MV-4-11 (cell line): ENCODE measurements around the gene MCRIP1.

Experiments
- DNase-seq: peaks from one replicate; lab custom pipeline; 2025; lab: John Stamatoyannopoulos, UW

MCRIP1 gene

DNA sequence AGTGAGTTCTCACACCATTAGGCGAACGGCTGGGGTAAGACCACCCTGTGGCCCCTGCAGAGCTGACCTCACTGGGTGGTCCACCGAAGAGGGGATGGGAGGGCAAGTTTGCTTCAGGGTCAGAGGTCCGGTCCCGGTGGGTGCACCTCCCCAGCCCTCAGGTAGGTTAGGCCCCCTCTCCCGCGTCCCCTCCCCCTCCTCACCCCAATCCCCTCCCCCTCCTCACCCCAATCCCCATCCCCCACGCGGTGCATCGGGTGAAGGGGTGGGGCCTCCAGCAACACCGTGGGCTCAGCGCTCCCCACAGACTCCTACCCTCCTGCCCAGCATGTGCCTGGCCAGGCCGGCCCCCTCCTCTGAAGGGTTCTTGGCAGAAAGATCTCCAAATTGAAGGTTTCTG is 13.4 kb downstream of the MCRIP1 start:
- no peak for DNase-seq

DNA sequence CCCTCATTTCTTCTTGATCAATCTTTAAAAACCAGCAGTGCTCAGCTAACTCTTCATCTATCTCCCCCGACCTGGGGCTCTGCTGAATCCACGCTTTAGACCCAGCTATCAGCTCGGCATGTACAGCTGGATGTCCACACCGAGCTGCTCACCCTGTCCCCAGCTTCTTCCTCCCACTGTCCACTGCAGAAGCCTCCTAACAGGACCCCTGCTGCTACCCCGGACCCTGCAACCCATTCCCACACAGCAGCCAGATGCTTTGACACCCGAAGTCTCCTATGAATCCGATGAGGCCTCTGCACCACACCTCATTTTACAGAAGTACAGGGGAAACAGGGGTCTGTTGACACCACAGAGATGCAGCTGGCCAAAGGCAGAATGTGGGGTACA is 15.3 kb downstream of the MCRIP1 start:
- DNase-seq = no peak

- no peak for DNase-seq
These were observed 17.5 kb downstream of the MCRIP1 start for GRCh38 chr17:81815646-81815986.

- DNase-seq = no peak
These were observed 18.1 kb downstream of the MCRIP1 start for GRCh38 chr17:81814748-81815645.

DNA sequence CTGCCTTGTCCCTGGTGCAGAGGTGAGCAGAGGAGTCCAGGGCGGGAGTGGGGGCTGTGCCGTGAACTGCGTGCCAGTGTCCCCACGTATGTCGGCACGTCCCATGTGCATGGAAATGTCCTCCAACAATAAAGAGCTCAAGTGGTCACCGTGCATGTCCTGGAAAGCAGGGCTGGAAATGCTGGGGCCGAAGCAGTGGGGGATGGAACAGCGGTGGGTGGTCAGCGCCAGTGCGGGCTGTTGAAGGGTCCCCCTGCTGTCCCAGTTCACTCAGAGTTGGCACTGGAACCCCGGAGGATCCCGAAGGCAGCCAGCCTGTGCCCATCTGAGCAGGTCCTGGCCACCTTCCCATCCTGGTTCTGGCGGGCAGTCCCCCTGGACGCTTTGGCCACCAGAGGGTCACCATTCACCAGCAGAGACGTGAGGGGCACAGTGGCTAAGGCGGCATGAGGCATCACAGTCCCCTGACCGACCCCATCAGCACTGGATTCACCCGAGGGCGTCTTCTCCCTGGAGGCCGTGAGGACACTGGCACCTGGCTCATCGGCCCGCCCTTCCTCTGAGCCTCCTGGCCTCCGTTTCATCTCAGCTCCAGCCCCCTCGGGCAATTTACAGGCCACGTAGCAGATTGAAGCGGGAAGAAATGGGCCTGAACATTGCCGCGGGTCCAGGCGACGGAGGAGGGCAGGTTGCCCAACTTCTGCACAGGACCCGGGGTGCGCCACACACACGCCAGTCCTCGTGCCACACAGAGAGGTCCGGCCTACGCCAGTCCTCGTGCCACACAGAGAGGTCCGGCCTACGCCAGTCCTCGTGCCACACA is 19.0 kb downstream of the MCRIP1 start:
- DNase-seq = no peak

DNA sequence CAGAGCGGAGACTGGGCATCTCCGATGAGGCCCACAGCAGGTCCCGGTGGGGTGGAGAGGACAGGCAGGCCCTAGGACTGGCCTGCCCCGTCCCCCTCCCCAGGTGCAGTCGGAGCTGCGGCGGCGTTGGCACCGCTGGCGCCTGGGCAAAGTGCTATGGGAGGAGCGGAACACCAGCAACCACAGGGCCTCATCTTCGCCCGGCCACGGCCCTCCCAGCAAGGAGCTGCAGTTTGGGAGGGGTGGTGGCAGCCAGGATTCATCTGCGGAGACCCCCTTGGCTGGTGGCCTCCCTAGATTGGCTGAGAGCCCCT is 19.8 kb downstream of the MCRIP1 start:
- no peak for DNase-seq

DNA sequence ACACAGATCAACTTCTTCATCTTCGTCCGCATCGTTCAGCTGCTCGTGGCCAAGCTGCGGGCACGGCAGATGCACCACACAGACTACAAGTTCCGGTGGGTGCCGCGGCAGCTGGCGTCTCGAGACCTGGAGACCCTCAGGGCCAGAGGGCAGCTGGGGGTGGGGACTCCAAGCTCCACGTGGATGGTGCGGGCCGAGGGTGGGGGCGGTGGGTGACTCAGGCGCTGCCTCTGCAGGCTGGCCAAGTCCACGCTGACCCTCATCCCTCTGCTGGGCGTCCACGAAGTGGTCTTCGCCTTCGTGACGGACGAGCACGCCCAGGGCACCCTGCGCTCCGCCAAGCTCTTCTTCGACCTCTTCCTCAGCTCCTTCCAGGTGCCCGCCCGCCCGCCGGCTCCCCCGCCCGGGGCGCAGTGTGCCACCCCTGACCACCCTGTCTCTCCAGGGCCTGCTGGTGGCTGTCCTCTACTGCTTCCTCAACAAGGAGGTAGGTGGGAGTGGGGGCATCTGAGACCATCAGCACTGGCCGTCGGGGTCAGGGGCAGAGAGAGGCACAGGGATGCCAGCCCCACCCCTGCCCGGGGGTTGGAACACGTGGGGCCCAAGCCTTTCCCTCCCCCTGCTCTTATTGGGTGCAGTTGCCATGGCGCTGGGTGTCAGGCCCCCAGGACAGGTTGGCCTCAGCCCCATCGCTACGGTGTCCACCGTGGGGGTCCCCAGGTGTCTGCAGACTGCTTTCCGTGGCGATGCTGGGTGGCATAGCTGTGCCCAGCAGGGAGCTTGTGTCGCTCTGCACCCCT is 20.3 kb downstream of the MCRIP1 start:
- DNase-seq = no peak

GRCh38 chr17:81811705-81812570 is 21.2 kb downstream of the MCRIP1 start:
- DNase-seq = no peak

DNA sequence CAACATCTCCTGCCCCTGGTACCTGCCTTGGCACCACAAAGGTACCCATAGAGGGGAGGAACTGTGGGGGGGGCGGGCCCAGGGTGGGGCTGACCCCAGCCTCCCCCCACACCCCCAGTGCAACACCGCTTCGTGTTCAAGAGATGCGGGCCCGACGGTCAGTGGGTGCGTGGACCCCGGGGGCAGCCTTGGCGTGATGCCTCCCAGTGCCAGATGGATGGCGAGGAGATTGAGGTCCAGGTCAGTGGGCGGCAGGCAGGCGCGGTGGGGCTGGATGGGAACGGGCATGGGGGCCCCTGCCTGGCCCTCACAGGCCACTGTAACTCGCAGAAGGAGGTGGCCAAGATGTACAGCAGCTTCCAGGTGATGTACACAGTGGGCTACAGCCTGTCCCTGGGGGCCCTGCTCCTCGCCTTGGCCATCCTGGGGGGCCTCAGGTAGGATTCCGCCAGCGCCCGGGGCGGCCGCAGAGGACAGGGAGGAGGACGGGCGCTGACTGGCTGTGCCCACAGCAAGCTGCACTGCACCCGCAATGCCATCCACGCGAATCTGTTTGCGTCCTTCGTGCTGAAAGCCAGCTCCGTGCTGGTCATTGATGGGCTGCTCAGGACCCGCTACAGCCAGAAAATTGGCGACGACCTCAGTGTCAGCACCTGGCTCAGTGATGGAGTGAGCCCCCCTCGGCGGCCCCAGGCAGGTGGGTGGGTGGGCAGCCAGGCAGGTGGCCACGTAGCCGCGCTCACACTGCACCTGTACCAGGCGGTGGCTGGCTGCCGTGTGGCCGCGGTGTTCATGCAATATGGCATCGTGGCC is 22.0 kb downstream of the MCRIP1 start:
- no peak for DNase-seq

GRCh38 chr17:81810476-81810875 is 22.6 kb downstream of the MCRIP1 start:
- no peak for DNase-seq

GRCh38 chr17:81809556-81809998 is 23.5 kb downstream of the MCRIP1 start:
- DNase-seq = no peak

DNA sequence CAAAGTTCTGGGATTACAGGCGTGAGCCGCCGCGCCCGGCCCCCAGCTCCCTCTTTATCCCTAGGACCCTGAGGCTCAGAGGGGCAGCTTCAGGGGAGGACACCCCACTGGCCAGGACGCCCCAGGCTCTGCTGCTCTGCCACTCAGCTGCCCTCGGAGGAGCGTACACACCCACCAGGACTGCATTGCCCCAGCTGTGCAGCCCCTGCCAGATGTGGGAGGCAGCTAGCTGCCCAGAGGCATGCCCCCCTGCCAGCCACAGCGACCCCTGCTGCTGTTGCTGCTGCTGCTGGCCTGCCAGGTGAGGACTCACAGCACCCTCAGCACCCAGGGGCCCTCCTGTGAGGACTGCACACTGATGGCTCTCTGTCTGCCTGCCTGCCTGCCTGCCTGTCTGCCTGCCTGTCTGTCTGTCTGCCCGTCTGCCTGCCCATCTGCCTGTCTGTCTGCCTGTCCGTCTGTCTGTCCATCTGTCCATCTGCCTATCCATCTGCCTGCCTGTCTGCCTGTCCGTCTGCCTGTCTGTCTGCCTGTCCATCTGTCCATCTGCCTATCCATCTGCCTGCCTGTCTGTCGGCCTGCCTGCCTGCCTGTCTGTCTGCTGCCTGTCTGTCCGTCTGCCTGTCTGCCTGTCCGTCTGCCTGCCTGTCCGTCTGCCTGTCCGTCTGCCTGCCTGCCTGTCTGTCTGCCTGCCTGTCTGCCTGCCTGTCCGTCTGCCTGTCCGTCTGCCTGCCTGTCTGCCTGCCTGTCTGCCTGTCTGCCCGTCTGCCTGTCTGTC is 24.1 kb downstream of the MCRIP1 start:
- DNase-seq = no peak

GRCh38 chr17:81807839-81808238 is 25.3 kb downstream of the MCRIP1 start:
- DNase-seq = no peak

DNA sequence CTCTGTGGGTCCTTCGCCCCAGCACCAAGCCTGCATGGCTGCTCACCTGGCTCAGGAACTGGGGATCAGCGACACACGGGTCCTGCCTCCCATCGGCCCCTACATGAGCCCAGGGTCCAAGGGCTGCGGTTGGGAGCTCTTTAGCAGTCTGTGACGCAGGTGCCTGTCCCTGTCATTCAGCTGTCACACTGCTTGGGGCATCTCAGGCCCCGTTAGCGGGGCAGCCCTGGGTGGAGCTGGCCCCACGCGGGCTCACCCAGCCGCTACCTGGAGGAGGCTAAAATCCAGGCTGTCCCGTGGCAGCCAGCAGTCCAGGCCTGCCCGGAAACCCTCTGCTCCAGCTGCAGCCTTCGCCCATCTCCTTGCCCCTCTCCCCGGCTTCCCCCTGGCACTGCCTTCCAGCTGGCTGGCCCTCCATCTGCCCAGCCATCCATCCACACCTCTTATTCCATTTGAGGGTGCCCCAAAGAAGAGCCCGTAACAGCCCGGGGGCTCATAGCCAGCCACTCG is 25.8 kb downstream of the MCRIP1 start:
- DNase-seq = no peak

DNA sequence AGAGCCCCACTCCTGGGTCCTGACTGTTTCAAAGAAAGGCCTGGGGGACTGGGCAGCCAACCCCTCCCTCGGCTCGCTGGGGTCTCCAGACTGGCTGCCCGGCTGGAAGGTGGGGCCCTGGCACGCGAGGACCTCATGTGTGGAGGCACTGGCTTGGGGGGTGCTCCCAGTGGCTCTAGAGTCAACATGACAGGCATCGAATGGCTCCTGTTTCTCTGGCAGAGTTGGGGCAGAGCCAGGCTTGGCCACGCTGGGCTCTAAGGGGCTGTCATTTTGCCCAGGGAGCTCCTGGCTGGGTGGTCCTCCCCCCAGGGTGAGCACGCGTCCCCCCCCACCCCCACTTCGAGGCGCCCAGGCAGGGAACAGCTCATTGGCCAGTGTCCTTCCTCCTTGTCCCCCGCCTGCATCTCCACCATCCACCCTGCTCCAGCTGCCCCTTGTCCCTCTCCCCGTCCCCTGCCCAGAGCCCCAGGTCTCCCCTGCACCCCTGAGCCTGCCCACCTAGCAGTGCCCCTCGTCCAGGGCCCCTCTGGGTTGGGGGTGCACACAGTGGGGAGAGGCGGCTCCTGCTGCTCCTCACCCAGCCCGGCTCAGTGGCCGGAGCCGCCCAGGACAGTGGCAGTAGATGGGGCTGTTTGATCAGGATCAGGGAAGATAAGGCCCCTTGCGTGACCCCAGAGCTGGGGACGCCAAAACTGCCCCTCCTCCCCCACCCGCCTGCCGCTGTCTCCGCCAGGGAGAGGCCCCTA is 26.5 kb downstream of the MCRIP1 start:
- DNase-seq = no peak

DNA sequence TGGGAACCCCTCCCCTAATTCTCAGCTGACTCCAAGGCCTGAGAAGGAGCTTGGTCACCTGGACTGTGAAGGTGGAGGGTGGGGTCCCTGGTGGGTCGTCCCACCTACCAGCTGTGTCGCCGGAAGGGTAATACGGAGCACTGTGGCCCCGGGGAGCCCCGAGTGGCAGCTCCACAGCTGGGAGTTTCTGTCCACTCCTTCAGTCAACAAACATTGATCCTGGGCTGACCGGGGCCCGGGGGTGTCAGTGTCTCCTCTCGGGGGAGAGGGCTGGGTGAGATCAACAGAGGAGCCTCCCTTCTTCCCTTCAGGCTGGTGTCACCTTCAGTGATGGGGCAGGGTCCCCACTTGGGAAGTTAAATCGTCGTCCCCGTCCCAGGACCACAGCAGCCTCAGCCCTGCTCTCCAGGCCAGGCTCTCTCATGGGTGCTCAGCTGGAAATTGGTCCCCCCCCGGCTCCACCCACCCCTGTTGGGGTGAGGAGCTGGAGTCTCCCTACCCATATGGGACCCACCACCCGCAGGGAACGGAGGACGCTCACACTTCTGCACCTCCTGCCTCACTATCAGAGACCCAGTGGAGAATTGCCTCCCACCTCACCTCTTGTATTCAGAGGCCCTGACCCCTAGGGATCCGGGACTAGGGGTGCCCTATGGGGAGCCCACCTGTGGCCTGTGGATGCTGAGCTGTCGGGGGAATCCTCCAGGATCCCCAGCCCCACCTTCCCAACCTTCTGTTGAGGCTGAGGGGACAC is 27.2 kb downstream of the MCRIP1 start:
- DNase-seq = no peak

- DNase-seq = no peak
These were observed 28.3 kb downstream of the MCRIP1 start for GRCh38 chr17:81804559-81805399.
